HG02852 (cell line): ENCODE data around the gene GABPA.
"Not testable (repeated sequence)": the region's sequence is repeated elsewhere in the genome, so short reads cannot be mapped to it uniquely, and the experiment has no call there.

ENCODE experiments used
- ATAC-seq: cut with Tn5 transposase; IDR thresholded peaks from one replicate; pipeline ENCODE4 v1.9.1; 2021; ENCODE audit warnings: mild to moderate bottlenecking, moderate library complexity; ENCODE audit not compliant: unreplicated experiment

Gene GABPA

GRCh38 chr21:25735646-25736597 lies 1.1 kb downstream of the GABPA start:
- peak; percentile 7 for ATAC-seq

GRCh38 chr21:25737421-25737820 lies 2.6 kb downstream of the GABPA start:
- no peak for ATAC-seq

- ATAC-seq, result no peak
These were observed 8.1 kb downstream of the GABPA start for GRCh38 chr21:25742900-25743299.

- no peak for ATAC-seq
These were observed 10.1 kb downstream of the GABPA start for GRCh38 chr21:25744854-25745253.

GRCh38 chr21:25750085-25750484 lies 15.3 kb downstream of the GABPA start:
- ATAC-seq, result no peak

GRCh38 chr21:25752416-25752815 lies 17.6 kb downstream of the GABPA start:
- ATAC-seq, result no peak

- ATAC-seq, result no peak
These were observed 21.6 kb downstream of the GABPA start for GRCh38 chr21:25756190-25756932.

- ATAC-seq, result no peak
These were observed 22.8 kb downstream of the GABPA start for GRCh38 chr21:25757531-25757930.

- ATAC-seq, result no peak
These were observed 24.8 kb downstream of the GABPA start for GRCh38 chr21:25759573-25759972.

GRCh38 chr21:25760061-25760460 lies 25.3 kb downstream of the GABPA start:
- no peak for ATAC-seq

GRCh38 chr21:25760677-25761076 lies 25.9 kb downstream of the GABPA start:
- ATAC-seq, result no peak

GRCh38 chr21:25764065-25764464 lies 29.3 kb downstream of the GABPA start:
- ATAC-seq, result no peak

- no peak for ATAC-seq
These were observed 33.1 kb downstream of the GABPA start for GRCh38 chr21:25767921-25768320.

GRCh38 chr21:25772686-25773085 lies 37.9 kb downstream of the GABPA start:
- no peak for ATAC-seq

- no peak for ATAC-seq
These were observed 41.7 kb downstream of the GABPA start for GRCh38 chr21:25776440-25776839.

GRCh38 chr21:25778126-25778875 lies 43.5 kb downstream of the GABPA start:
- ATAC-seq, result not testable (repeated sequence)

- ATAC-seq, result no peak
These were observed 53.9 kb downstream of the GABPA start for GRCh38 chr21:25788677-25789076.

GRCh38 chr21:25790122-25790877 lies 55.5 kb downstream of the GABPA start:
- peak; percentile 74 for ATAC-seq

GRCh38 chr21:25790878-25791204 lies 56.1 kb downstream of the GABPA start:
- ATAC-seq, result no peak

GRCh38 chr21:25791319-25791718 lies 56.5 kb downstream of the GABPA start:
- no peak for ATAC-seq
